H7 (cell line): Measurements from ENCODE around the gene FAM120B. TPM values are rescaled to one million over a fixed set of nuclear protein-coding genes. Genes with fewer than 3 reads are reported as not detected.

Experiments
- DNase-seq: peaks from one replicate; pipeline ENCODE4 v3.0.0; 2012
- H3K27me3 ChIP-seq: 2 replicates; pipeline ENCODE4 v1.6.0; 2011; ENCODE audit warnings: mild to moderate bottlenecking, low read length; ENCODE audit not compliant: control insufficient read depth, insufficient read depth
- H3K36me3 ChIP-seq: replicated peaks from 2 replicates; pipeline ENCODE4 v1.5.1; 2011; ENCODE audit warnings: low read length; ENCODE audit not compliant: control insufficient read depth, insufficient read depth
- H3K4me3 ChIP-seq: 2 replicates; pipeline ENCODE4 v1.5.1; 2011; ENCODE audit warnings: low read depth, mild to moderate bottlenecking, control low read depth, low read length, moderate library complexity; ENCODE audit not compliant: insufficient read depth
- total RNA-seq: library from RNA; depleted of rRNA; stranded (reverse); fragments of >200 nt; shearing (Covaris generic); gene quantifications from 2 replicates; pipeline ENCODE4 v1.2.3, GENCODE V29; 2014; rRNA removed

FAM120B gene
- total RNA-seq, 1 experiment from 2014 or later, result 7.2 TPM

DNA sequence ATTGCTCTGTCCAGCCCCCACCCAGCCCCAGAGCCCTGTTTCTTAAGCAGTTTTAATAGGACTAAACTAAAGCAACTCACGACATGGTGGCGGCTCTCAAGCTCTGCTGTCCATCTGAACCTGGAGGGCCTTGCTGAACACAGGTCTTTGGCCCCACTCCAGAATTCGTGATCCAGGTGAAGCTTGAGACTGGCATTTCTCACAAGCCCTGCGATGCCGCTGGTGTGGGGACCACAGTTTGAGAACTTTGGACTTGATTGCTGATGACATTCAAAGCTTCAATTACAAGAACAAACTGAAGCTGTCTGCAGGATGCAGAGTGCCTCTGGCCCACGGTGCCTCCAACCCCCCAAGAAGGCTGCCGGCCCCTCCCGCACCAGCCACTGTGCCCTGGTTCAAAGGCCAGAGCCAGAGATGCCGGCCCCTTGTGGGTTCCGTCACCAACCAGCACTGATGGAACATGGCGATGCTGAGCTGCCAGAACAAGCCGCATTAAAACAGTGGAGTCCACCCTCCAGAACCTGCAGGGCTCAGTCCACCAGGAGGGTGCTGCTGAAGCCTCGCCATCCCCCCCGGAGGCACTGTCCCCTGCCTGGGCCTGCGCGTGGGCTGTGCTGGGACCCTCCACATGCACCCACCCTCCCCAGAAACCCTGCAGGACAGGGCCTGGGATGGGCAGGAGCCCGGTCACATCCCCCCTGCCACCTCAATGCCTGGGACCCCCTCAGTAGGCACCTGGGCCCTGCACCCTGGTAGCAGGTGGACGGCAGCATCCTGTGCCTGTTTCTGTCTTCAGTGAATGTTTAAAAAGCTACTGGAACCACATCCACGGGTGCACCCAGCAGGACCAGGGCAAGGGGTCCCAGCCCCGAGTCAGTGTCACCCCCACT lies 145.4 kb downstream of the FAM120B start:
- Histone ChIP-seq H3K27me3 (no peaks in the 10 kb centered on the region), H3K4me3 (no peak overlapping the region), H3K36me3 (no peaks in the 10 kb centered on the region)
- DNase-seq, result peak; percentile 38

DNA sequence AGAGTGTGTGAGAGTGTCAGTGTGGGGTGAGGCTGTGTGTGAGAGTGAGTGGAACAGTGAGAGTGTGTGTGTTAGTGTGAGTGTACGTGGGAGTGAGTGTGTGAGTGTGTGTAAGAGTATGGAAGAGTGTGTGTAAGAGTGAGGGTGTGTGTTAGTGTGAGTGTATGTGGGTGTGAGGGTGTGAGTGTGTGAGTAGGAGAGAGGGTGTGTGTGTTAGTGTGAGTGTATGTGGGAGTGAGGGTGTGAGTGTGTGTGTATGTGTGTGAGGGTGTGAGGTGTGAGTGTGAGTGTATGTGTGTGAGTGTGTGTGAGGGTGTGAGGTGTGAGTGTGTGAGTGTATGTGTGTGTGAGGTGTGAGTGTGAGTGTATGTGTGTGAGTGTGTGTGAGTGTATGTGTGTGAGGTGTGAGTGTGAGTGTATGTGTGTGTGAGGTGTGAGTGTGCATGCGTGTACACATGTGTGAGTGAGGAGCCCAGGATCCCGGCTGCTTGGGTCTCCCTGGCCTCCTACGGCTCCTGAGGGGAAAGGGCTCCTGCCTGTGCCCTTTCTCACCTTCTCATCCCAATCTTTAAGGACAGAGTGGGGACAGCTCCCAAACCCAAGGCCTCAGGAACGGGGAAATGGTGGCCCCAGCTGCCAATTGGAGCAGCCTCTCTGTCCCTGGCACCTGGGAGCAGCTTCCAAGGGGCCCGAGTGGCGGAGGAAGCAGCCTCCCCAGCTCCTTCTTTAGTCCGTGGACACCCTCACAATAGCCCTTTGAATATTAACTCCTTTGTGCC lies 146.4 kb downstream of the FAM120B start:
- Histone ChIP-seq H3K36me3 (no peaks in the 10 kb centered on the region), H3K4me3 (no peak overlapping the region), H3K27me3 (no peaks in the 10 kb centered on the region)
- DNase-seq, result peak; percentile 43

DNA sequence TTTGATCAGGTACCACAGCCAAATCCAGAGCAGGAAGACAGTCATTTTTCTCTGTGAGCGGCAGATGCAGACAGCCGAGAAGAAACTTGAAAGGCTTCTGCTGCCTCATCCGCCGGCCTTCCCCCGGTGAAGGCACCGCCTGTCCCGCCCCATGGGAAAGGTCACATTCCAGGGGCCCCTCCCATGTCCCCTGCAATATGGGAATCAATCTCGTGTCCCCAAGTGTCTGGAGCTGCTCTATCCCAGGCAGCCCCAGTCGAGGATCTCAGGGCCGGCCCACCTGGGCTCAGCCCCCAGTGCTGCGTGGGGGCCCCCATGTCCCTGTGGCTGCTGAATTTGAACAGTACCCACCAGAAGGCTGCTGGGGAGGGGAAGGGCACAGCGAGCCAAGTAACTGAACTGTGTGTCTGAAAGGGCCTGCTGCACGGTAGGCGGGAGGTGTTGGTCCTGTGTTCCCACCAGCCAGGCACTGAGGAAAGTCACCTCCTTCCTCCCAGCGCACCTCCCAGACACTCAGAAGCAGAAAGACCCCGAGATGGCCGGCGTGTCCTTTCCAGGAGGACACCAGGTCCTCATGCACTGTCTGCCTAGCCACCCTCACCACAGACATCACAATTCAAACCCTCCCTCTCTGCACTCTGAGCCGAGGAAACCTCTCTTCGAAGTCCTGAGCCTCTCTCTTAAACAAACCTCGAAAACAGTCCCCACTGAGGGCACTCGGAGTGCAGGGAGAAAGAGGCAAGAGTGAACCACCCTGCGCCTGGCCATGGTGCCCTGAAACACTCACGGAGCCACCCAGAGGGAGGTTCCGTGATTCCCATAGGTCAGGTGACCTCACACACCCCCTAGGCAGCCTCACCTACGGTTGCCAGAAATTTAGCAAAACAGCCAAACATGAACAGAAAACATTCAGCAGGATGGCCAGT lies 147.3 kb downstream of the FAM120B start:
- no peaks in the 10 kb centered on the region for H3K27me3 ChIP-seq
- no peak overlapping the region for H3K4me3 ChIP-seq
- peak; percentile 54 for DNase-seq
- H3K36me3 ChIP-seq, result no peaks in the 10 kb centered on the region

DNA sequence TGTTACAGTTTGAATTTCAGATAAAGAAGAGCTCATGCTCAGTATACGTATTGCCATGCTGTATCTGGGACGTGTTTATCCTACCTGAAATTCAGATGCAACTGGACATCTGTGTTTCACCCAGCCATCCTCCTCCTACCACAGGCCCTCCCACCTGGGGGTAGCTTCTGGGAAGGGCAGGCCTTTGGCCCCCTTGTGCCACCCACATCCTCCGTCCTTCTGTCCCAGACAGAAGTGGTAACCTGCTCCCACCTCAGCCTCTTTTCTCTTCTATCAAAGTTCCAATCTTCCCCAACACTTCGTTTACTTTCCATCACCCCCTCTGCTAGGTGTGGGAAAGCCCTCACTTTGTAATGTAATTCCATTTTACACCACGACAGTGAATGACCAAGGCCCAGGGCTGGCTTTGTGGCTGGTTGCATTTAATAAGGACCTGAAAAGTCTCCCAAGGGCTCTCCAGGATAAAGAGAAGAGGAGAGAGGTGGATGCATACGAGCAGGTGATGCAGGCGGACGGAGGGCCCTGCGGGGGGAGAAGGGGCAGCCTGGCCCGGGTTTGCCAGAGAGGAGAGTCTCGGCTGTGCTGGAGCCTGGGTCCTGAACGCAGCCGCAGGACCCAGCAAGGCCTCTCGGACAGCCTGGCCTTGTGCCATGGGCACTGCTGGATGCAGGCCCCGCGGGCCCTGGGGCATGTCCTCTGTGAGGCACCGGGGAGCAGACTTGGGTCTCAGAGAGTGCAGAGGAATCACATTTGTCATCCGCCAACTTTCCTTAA lies 148.1 kb downstream of the FAM120B start:
- H3K27me3 ChIP-seq, result no peaks in the 10 kb centered on the region
- peak; percentile 57 for DNase-seq
- no peaks in the 10 kb centered on the region for H3K36me3 ChIP-seq
- H3K4me3 ChIP-seq, result no peak overlapping the region

- DNase-seq, result peak; percentile 45
- no peaks in the 10 kb centered on the region for H3K27me3 ChIP-seq
- H3K4me3 ChIP-seq, result no peak overlapping the region
- no peaks in the 10 kb centered on the region for H3K36me3 ChIP-seq
Observed at GRCh38 chr6:170455335-170455979, 148.9 kb downstream of the FAM120B start.

DNA sequence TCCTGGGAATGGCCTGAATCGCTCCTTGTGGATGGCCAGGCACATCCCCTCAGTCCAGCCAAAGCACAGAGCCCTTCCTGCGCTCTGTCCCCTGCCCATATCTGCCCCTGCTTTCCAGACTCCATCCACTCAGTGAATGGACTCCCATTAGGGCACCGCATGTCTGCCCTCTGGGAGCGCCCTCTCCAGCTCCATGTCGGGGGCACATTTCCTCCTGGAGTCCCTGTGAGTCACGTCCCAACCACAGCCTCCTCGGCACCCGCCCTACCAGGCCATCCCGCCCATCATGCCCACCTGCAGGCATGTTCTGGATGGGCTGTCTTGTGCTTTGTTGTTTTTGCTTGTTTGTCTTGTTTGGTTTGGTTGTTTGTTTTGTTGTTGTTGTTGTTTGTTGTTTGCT lies 149.8 kb downstream of the FAM120B start:
- peak; percentile 27 for DNase-seq
- H3K4me3 ChIP-seq, result no peak overlapping the region

More for the DNA sequence above, 149.8 kb downstream of the FAM120B start:
- H3K36me3 ChIP-seq, result no peaks in the 10 kb centered on the region
- no peaks in the 10 kb centered on the region for H3K27me3 ChIP-seq

Other genes with a start within 250 kb of the FAM120B start
- gene DLL1, start 15.7 kb upstream of the FAM120B start, total RNA-seq, result 3.4 and 7.3 TPM in 2 replicates
- gene PSMB1, start 246.5 kb downstream of the FAM120B start, total RNA-seq, result 437 and 450 TPM in 2 replicates
- gene TBP, start 247.6 kb downstream of the FAM120B start, total RNA-seq, result 20.8 and 23.4 TPM in 2 replicates